Karpas-422 (cell line): ENCODE measurements around the gene RPL3. TPM values are rescaled to one million over a fixed set of nuclear protein-coding genes. Genes with fewer than 3 reads are reported as not detected.
"Not testable (repeated sequence)": the region's sequence is repeated elsewhere in the genome, so short reads cannot be mapped to it uniquely, and the experiment has no call there.

Source experiments
- DNase-seq: peaks from one replicate; pipeline ENCODE4 v3.0.0-alpha.2; 2015
- H2AFZ ChIP-seq: fragments of 200-600 bp; sonication (generic); 2 replicates; pipeline ENCODE4 v1.6.1; 2014; ENCODE audit warnings: antibody characterized with exemption, low read length, mixed read lengths
- H3K27ac ChIP-seq: fragments of 200-600 bp; sonication (generic); 2 replicates; pipeline ENCODE4 v1.5.1; 2014; ENCODE audit warnings: mild to moderate bottlenecking, low read length, moderate library complexity
- H3K27me3 ChIP-seq: fragments of 200-600 bp; sonication (generic); 2 replicates; pipeline ENCODE4 v1.6.1; 2014; ENCODE audit warnings: low read length, mixed read lengths
- H3K36me3 ChIP-seq: fragments of 200-600 bp; sonication (generic); 2 replicates; pipeline ENCODE4 v1.6.1; 2014; ENCODE audit warnings: low read length, mixed read lengths; ENCODE audit not compliant: insufficient read depth
- H3K4me1 ChIP-seq: fragments of 200-600 bp; sonication (generic); 2 replicates; pipeline ENCODE4 v1.6.1; 2014; ENCODE audit warnings: mild to moderate bottlenecking, low read length, mixed read lengths
- H3K4me2 ChIP-seq: fragments of 200-600 bp; sonication (generic); 2 replicates; pipeline ENCODE4 v1.6.1; 2014; ENCODE audit warnings: low read length, low read depth, mild to moderate bottlenecking; ENCODE audit not compliant: poor library complexity, severe bottlenecking
- H3K4me3 ChIP-seq: fragments of 200-600 bp; sonication (generic); 2 replicates; pipeline ENCODE4 v1.5.1; 2014; ENCODE audit warnings: mild to moderate bottlenecking, antibody characterized with exemption, low read length, mixed read lengths
- H3K79me2 ChIP-seq: fragments of 200-600 bp; sonication (generic); 2 replicates; pipeline ENCODE4 v1.6.1; 2014; ENCODE audit warnings: mild to moderate bottlenecking, low read length, mixed read lengths
- H3K9ac ChIP-seq: fragments of 200-600 bp; sonication (generic); 2 replicates; pipeline ENCODE4 v1.6.0; 2014; ENCODE audit warnings: low read length
- H3K9me2 ChIP-seq: fragments of 200-600 bp; sonication (generic), shearing (Covaris generic); replicated peaks from 2 replicates; pipeline ENCODE4 v1.6.0; 2014; ENCODE audit warnings: mild to moderate bottlenecking, low read length, moderate library complexity; ENCODE audit not compliant: insufficient read depth
- H3K9me3 ChIP-seq: fragments of 300-700, 200-600 bp; sonication (generic); 2 replicates; pipeline ENCODE4 v1.6.1; 2014; ENCODE audit warnings: low read length, mixed read lengths
- H4K20me1 ChIP-seq: fragments of 200-600 bp; sonication (generic); 2 replicates; pipeline ENCODE4 v1.6.1; 2014; ENCODE audit warnings: mild to moderate bottlenecking, antibody characterized with exemption, low read length, low read depth; ENCODE audit not compliant: insufficient read depth
- total RNA-seq: library from RNA; depleted of rRNA; stranded (reverse); fragments of >200 nt; shearing (Covaris generic); gene quantifications from 2 replicates; pipeline ENCODE4 v1.2.3, GENCODE V29; 2014; ENCODE audit warnings: low replicate concordance

The RPL3 gene
- total RNA-seq, 1 experiment from 2014 or later, result 1,770 TPM

DNA sequence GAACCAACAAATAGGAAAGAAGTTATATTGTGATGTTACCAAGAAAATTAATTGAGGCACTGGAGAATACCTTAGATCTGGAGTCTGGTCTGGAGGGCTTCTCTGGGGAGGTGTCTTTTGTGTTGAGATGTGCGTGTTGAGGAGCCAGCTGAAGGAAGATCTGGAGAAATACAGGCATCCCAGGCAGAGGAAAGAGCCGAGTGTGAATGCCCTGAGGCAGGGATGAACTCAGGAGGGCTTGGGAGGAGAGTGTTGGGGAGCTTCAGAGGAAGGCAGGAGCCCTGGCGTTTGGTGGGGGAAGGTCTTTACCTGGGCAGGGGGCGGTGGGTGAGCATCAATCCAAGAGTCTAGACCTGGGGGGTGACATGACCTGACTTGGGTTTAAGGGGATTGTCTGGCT, 43.5 kb upstream of the RPL3 start:
- no peak for DNase-seq
- Histone ChIP-seq H3K27me3 (no peaks in the 10 kb centered on the region), H4K20me1 (no peaks in the 10 kb centered on the region; the same call in 1 of the 2 replicates), H3K36me3 (no peaks in the 10 kb centered on the region), H3K9ac (no peak overlapping the region), H2AFZ (no peak overlapping the region), H3K4me3 (no peak overlapping the region), H3K9me2 (no peaks in the 10 kb centered on the region), H3K4me1 (peaks cover 46% of the 10 kb centered on the region), H3K9me3 (no peaks in the 10 kb centered on the region), H3K27ac (0 out of 2 replicates have a peak overlapping the region, but pooled peaks have one; percentile 4), H3K79me2 (peaks cover 47% of the 10 kb centered on the region), H3K4me2 (no peak overlapping the region)

GRCh38 chr22:39362271-39362670, 42.8 kb upstream of the RPL3 start:
- Histone ChIP-seq H3K36me3 (no peaks in the 10 kb centered on the region), H3K4me3 (no peak overlapping the region), H3K79me2 (peaks cover 45% of the 10 kb centered on the region), H3K27ac (no peak overlapping the region), H2AFZ (no peak overlapping the region), H3K4me1 (peaks cover 41% of the 10 kb centered on the region), H3K27me3 (no peaks in the 10 kb centered on the region), H3K9me3 (no peaks in the 10 kb centered on the region), H3K4me2 (no peak overlapping the region), H3K9ac (no peak overlapping the region), H3K9me2 (no peaks in the 10 kb centered on the region), H4K20me1 (no peaks in the 10 kb centered on the region; the same call in 1 of the 2 replicates)
- DNase-seq, result no peak

- H3K9me2 ChIP-seq, result no peaks in the 10 kb centered on the region
- H2AFZ ChIP-seq, result no peak overlapping the region
- H3K36me3 ChIP-seq, result no peaks in the 10 kb centered on the region
- H3K9me3 ChIP-seq, result no peaks in the 10 kb centered on the region
- H3K9ac ChIP-seq, result no peak overlapping the region
- H3K27me3 ChIP-seq, result no peaks in the 10 kb centered on the region
- H3K4me2 ChIP-seq, result no peak overlapping the region
- no peak overlapping the region for H3K27ac ChIP-seq
- H3K79me2 ChIP-seq, result peaks cover 51% of the 10 kb centered on the region
- H4K20me1 ChIP-seq, result no peaks in the 10 kb centered on the region; the same call in 1 of the 2 replicates
- H3K4me1 ChIP-seq, result peaks cover 35% of the 10 kb centered on the region
- DNase-seq, result no peak
- no peak overlapping the region for H3K4me3 ChIP-seq
Measured at GRCh38 chr22:39361496-39361895, 42.1 kb upstream of the RPL3 start.

DNA sequence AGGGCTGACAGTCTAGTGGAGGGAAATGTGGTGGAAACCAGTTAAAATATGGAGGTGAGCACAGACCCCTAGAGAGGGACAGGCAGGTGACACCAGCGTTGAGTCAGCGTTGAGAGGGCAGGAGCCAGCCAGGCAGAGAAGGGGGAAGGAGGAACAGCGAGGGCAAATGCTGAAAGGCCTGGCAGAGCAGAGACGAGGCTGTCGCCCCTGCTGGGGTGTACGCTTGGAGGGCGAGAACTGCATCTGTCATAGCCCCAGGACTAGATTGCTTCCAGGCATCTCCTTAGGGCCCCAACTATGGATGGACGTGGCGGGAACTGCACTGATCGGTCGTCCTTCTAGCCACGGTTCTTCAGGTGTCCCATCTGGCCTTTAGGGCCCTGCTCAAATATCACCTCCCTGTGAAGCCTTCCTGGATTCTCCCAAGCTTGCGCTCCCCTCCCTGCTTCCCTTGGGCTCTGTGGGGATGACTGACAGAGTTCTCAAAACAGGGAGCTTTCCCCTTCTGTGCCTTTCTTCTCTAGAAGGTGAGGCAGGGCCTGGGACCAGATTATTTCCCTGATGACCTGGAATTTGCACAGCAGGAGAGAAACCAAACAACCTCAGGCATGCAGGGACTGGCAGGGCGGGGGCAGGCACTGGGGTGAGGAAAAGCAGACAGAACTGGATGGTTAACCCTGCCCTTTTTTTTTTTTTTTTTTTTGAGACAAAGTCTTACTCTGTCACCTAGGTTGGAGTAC, 41.4 kb upstream of the RPL3 start:
- Histone ChIP-seq H3K9ac (no peak overlapping the region), H3K4me3 (no peak overlapping the region), H2AFZ (no peak overlapping the region), H3K9me3 (no peaks in the 10 kb centered on the region), H3K36me3 (no peaks in the 10 kb centered on the region), H4K20me1 (no peaks in the 10 kb centered on the region; the same call in 1 of the 2 replicates), H3K27me3 (no peaks in the 10 kb centered on the region), H3K4me1 (peaks cover 35% of the 10 kb centered on the region), H3K4me2 (no peak overlapping the region), H3K27ac (no peak overlapping the region), H3K79me2 (peaks cover 55% of the 10 kb centered on the region), H3K9me2 (no peaks in the 10 kb centered on the region)
- DNase-seq, result no peak

DNA sequence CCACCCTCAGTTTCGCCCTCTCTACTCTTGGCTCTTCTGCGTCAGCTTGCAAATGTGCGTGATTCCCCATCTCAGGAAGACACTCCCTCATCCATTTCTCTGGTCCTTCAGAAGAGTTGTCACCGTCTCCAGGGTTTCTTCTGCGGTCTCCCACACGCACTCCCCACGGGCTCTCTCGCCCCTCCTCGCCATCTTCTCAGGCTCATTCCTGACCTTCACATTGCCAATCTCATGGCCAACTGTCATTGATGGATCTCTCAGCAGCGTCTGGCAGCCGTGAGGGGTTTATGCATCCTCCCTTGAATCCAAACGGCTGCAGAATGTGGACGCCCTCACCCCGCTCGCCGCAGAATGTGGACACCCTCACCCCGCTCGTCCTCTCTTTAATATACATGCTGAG, 40.8 kb upstream of the RPL3 start:
- Histone ChIP-seq H3K4me3 (no peak overlapping the region), H3K4me1 (peaks cover 32% of the 10 kb centered on the region), H3K9me2 (no peaks in the 10 kb centered on the region), H4K20me1 (no peaks in the 10 kb centered on the region; the same call in 1 of the 2 replicates), H3K27me3 (no peaks in the 10 kb centered on the region), H3K27ac (no peak overlapping the region), H3K9ac (no peak overlapping the region), H3K9me3 (no peaks in the 10 kb centered on the region), H3K4me2 (no peak overlapping the region), H3K36me3 (no peaks in the 10 kb centered on the region), H3K79me2 (peaks cover 56% of the 10 kb centered on the region), H2AFZ (no peak overlapping the region)
- no peak for DNase-seq

- H3K4me1 ChIP-seq, result peaks cover 32% of the 10 kb centered on the region
- H3K9me3 ChIP-seq, result no peaks in the 10 kb centered on the region
- H2AFZ ChIP-seq, result no peak overlapping the region
- H3K27me3 ChIP-seq, result no peaks in the 10 kb centered on the region
- H3K36me3 ChIP-seq, result no peaks in the 10 kb centered on the region
- no peak overlapping the region for H3K4me2 ChIP-seq
- H3K9me2 ChIP-seq, result no peaks in the 10 kb centered on the region
- H3K27ac ChIP-seq, result no peak overlapping the region
- no peak overlapping the region for H3K4me3 ChIP-seq
- no peak for DNase-seq
- peaks cover 56% of the 10 kb centered on the region for H3K79me2 ChIP-seq
- no peaks in the 10 kb centered on the region; the same call in 1 of the 2 replicates for H4K20me1 ChIP-seq
- no peak overlapping the region for H3K9ac ChIP-seq
Measured at GRCh38 chr22:39359659-39360195, 40.3 kb upstream of the RPL3 start.

DNA sequence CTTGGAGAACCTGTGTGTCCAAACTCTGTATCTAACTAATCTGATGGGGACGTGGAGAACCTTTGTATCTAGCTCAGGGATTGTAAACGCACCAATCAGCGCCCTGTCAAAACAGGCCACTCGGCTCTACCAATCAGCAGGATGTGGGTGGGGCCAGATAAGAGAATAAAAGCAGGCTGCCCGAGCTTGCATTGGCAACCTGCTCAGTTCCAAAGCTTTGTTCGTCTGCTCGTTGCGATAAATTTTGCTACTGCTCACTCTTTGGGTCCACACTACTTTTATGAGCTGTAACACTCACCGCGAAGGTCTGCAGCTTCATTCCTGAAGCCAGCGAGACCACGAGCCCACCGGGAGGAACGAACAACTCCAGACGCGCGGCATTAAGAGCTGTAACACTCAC, 38.8 kb upstream of the RPL3 start:
- H3K27me3 ChIP-seq, DNase-seq, H3K36me3 ChIP-seq, H3K9ac ChIP-seq, H3K9me2 ChIP-seq, H3K4me3 ChIP-seq, H4K20me1 ChIP-seq, H2AFZ ChIP-seq, H3K9me3 ChIP-seq, H3K4me2 ChIP-seq, H3K27ac ChIP-seq: not testable (repeated sequence)
- Histone ChIP-seq H3K79me2 (peaks cover 55% of the 10 kb centered on the region), H3K4me1 (peaks cover 18% of the 10 kb centered on the region)

DNA sequence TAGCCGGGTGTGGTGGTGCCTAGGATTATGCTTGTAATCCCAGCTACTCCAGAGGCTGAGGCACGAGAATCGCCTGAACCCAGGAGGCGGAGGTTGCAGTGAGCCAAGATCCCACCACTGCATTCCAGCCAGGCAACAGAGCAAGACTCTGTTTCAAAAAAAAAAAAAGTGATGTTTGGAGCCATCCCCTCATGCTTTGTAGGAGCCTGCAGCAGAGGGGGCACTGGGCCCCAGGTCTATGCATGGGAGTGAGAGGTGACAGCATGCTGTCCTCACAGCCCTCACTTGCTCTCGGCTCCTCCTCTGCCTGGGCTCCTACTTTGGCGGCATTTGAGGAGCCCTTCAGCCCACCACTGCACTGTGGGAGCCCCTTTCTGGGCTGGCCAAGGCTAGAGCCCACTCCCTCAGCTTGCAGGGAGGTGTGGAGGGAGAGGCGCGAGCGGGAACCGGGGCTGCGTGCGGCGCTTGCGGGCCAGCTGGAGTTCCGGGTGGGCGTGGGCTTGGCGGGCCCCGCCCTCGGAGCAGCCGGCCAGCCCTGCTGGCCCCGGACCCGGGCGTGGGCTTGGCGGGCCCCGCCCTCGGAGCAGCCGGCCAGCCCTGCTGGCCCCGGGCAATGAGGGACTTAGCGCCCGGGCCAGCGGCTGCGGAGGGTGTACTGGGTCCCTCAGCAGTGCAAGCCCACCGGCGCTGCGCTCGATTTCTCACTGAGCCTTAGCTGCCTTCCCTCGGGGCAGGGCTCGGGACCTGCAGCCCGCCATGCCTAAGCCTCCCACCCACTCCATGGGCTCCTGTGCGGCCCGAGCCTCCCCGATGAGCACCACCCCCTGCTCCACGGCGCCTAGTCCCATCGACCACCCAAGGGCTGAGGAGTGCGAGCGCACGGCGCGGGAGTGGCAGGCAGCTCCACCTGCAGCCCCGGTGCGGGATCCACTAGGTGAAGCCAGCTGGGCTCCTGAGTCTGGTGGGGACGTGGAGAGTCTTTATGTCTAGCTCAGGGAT, 38.0 kb upstream of the RPL3 start:
- H3K4me3 ChIP-seq, H3K36me3 ChIP-seq, H2AFZ ChIP-seq, H3K9ac ChIP-seq, H3K4me2 ChIP-seq, H3K9me3 ChIP-seq, H3K27ac ChIP-seq, H3K27me3 ChIP-seq, H3K9me2 ChIP-seq, H4K20me1 ChIP-seq, DNase-seq: not testable (repeated sequence)
- H3K79me2 ChIP-seq, result peaks cover 57% of the 10 kb centered on the region
- peaks cover 13% of the 10 kb centered on the region for H3K4me1 ChIP-seq
